NB4 (cell line): ENCODE data around the gene QRICH1.

Source experiments
- DNase-seq: peaks from one replicate; pipeline ENCODE4 v3.0.0; 2010; ENCODE audit warnings: low read depth
- H3K4me3 ChIP-seq: one replicate; pipeline ENCODE4 v1.5.1; 2011; ENCODE audit warnings: mild to moderate bottlenecking, low read depth, low read length, moderate library complexity
- MYC ChIP-seq: IDR thresholded peaks from 2 replicates; pipeline ENCODE4 v1.6.1; 2011; ENCODE audit warnings: low read depth, low read length
- POLR2A ChIP-seq: IDR thresholded peaks from 2 replicates; pipeline ENCODE4 v1.6.1; 2011; ENCODE audit warnings: mild to moderate bottlenecking; ENCODE audit not compliant: insufficient read length; ENCODE audit errors: extremely low read depth
- TF ChIP-seq, protein P1 (sequence below): IDR thresholded peaks from one replicate; pipeline ENCODE4 v1.5.1; 2012; ENCODE audit warnings: low read depth, low read length
- TF ChIP-seq, protein P2 (sequence below): IDR thresholded peaks from 2 replicates; pipeline ENCODE4 v1.6.1; 2011; ENCODE audit warnings: low read depth, low read length

QRICH1 gene

DNA sequence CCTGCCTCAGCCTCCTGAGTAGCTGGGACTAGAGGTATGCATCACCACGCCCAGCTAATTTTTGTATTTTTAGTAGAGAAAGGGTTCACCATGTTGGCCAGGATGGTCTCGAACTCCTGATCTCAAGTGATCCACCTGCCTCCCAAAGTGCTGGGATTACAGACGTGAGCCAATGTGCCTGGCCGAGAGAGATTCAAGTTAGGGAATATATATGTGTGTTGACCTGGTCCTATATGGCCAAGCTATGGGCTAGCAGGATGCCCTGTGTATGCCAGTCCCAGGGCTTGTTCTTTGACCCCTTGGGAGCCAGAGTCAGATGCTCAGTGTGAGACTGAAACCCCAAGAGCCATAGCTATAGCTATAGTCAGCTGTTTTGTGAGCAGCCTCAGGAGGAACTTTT is 70.1 kb downstream of the QRICH1 start:
- TF ChIP-seq MYC, result no peak
- TF ChIP-seq, protein P1, sequence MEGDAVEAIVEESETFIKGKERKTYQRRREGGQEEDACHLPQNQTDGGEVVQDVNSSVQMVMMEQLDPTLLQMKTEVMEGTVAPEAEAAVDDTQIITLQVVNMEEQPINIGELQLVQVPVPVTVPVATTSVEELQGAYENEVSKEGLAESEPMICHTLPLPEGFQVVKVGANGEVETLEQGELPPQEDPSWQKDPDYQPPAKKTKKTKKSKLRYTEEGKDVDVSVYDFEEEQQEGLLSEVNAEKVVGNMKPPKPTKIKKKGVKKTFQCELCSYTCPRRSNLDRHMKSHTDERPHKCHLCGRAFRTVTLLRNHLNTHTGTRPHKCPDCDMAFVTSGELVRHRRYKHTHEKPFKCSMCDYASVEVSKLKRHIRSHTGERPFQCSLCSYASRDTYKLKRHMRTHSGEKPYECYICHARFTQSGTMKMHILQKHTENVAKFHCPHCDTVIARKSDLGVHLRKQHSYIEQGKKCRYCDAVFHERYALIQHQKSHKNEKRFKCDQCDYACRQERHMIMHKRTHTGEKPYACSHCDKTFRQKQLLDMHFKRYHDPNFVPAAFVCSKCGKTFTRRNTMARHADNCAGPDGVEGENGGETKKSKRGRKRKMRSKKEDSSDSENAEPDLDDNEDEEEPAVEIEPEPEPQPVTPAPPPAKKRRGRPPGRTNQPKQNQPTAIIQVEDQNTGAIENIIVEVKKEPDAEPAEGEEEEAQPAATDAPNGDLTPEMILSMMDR, result no peak
- DNase-seq, result no peak
- H3K4me3 ChIP-seq, result peak overlapping the region; percentile 97

DNA sequence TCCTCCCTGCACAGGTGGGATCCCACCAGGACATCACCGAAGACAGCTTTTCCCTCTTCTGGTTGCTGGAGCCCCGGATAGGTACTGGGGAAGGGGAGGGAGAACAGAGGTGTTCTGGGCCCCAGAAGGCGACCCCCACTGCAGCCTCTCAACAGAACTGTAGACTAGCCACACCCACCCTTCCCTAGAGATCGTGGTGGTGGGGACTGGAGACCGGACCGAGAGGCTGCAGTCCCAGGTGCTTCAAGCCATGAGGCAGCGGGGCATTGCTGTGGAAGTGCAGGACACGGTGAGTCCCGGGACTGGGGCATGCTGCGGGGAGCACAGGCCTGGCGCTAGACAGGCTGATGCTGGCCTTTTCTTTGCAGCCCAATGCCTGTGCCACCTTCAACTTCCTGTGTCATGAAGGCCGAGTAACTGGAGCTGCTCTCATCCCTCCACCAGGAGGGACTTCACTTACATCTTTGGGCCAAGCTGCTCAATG is 71.1 kb downstream of the QRICH1 start:
- TF ChIP-seq, protein P2, sequence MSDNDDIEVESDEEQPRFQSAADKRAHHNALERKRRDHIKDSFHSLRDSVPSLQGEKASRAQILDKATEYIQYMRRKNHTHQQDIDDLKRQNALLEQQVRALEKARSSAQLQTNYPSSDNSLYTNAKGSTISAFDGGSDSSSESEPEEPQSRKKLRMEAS, result no peak
- TF ChIP-seq, protein P1, result no peak
- no peak for TF ChIP-seq MYC
- no peak for TF ChIP-seq POLR2A
- peak; percentile 62 for DNase-seq
- H3K4me3 ChIP-seq, result peak overlapping the region; percentile 97

DNA sequence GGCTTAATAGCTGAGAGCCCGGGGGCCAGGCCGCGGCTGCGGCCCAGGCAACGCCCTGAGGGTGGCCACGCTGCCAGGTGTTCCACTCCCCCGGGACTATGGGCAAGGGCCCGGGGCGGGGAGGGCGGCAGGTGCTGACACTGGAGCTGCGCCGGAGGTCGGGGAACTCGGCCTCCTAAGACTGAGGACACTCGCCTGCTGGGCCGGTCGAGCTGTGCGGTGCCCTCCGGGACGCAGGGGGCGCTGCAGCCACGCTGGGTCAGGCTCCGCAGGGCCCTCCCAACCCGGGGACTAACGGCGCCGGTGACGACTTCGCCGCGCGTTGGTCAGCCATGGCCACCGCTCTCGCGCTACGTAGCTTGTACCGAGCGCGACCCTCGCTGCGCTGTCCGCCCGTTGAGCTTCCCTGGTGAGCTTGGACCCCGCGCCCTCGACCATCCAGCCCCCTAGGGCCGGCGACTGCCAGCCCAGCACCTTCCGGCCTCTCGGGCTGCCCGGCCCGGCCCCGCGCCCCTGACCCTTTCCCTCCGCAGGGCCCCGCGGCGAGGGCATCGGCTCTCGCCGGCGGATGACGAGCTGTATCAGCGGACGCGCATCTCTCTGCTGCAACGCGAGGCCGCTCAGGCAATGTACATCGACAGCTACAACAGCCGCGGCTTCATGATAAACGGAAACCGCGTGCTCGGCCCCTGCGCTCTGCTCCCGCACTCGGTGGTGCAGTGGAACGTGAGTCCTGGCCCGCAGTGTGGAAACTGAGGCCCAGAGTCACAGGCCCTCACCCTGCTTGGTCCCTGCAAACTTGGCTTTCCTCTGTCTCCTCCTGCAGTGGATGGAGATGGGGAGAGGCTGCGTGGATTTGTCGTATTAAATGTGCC is 71.8 kb downstream of the QRICH1 start, which contains the start of gene NDUFAF3:
Gene NDUFAF3 (plus strand): TSS at position 309 of the 875 bp plus-strand sequence. CDS start 24 bp downstream, at position 333.
- TF ChIP-seq, protein P1, result peak; percentile 76
- peak; percentile 79 for TF ChIP-seq POLR2A
- peak; percentile 85 for TF ChIP-seq MYC
- TF ChIP-seq, protein P2, result peak; percentile 22; the same call in 1 of the 2 replicates
- peak within 1 kb of the TSS; percentile 97 for H3K4me3 ChIP-seq

DNA sequence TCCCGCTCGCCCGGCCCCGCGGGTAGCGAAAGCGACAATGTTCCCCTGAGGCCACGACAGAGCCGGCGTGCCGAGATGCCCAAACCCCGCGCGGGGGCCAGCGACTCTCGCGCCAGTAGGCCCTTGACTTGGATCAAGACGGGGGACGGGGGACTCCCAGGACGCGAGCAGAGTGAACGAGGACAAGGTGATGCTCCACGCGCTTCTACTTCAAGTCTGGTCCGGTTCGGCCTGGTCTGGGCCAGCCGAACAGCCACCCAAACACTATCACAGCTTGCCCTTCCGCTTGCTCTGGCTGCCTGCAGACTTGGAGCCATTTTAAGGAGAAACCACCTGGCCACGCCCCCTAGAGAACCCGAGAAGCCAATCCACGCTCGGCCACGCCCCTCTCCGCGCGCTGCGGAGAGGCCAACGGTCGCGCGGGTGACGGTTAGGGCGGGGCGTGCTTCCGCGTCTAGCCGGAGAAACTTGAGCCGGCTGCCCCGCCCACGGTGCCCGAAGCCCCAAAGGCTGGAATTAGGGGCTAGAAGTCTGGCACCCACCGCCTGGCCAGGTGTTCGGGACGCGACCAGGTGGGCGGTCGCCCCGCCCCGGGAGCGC is 72.6 kb downstream of the QRICH1 start:
- TF ChIP-seq, protein P2, result peak; percentile 27; the same call in 1 of the 2 replicates
- TF ChIP-seq, protein P1, result no peak
- TF ChIP-seq MYC (peak; percentile 60), POLR2A (peak; percentile 99)
- peak overlapping the region; percentile 97 for H3K4me3 ChIP-seq
- peak; percentile 97 for DNase-seq

More for the DNA sequence above, 71.8 kb downstream of the QRICH1 start, which contains the start of gene NDUFAF3:
- DNase-seq, result peak; percentile 95

DNA sequence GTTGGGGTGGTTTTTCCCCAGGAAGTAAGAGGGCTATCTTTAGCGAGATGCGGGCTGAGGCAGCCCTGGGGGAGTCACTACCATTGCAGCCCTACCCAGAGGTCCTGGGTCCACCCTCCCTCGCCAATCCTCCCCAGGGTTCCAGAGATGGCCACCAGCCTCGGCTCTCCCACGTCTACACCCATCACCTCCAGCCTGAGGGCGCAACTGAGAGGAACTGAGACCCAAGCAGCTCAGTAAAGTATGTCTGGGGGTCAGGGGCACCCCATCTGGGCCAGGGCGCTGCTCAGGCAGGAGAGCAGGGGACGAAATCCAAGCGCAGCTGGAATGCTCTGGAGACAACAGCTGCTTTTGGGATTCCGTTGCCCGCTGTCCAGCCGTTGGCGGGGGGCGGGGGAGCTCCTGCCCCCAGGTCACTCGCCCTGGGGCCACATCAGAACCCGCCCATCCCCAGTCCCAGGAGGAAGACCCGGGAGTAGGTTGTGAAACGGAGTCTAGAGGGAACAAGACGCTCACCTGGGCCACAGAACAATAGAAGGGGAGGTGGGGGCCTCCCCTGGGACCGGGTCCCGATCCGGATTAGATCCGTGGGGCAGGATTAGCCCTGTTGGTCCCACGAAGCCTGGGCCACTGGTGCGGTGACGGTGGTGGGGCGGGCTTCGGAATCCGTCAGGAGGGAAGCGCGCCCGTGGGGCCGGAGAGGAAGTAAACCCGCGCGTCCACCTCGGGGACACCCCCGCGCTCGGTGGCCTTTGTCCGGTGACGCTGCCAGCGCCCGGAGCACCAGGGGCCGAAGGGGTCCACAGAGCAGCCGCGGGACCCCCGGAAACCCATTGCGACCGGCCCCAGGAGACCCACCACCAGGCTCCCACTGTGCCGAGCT is 73.3 kb downstream of the QRICH1 start:
- peak overlapping the region; percentile 97 for H3K4me3 ChIP-seq
- TF ChIP-seq, protein P1, result no peak
- TF ChIP-seq POLR2A (no peak), MYC (no peak)
- TF ChIP-seq, protein P2, result no peak
- peak; percentile 90 for DNase-seq
